GM21737 (cell line): Measurements from ENCODE around the gene PRR5L.
A peak's percentile ranks its signal among the peaks of the same experiment; 100 is the strongest.

Experiments used
- ATAC-seq: cut with Tn5 transposase; IDR thresholded peaks from one replicate; pipeline ENCODE4 v1.9.1; 2021; ENCODE audit warnings: mild to moderate bottlenecking, moderate library complexity; ENCODE audit not compliant: unreplicated experiment

The PRR5L gene

GRCh38 chr11:36356201-36356600 is 60.1 kb downstream of the PRR5L start:
- ATAC-seq: peak; percentile 62

- ATAC-seq: no peak
Measured at GRCh38 chr11:36357831-36358230, 61.7 kb downstream of the PRR5L start.

GRCh38 chr11:36358436-36358835 is 62.3 kb downstream of the PRR5L start:
- ATAC-seq: no peak

GRCh38 chr11:36360318-36360717 is 64.2 kb downstream of the PRR5L start:
- ATAC-seq: no peak

- no peak for ATAC-seq
Measured at GRCh38 chr11:36360826-36361415, 64.8 kb downstream of the PRR5L start.

GRCh38 chr11:36361472-36361871 is 65.4 kb downstream of the PRR5L start:
- no peak for ATAC-seq

- ATAC-seq: no peak
Measured at GRCh38 chr11:36361901-36362391, 65.9 kb downstream of the PRR5L start.

GRCh38 chr11:36362902-36363301 is 66.8 kb downstream of the PRR5L start:
- no peak for ATAC-seq

GRCh38 chr11:36363361-36364268 is 67.5 kb downstream of the PRR5L start:
- no peak for ATAC-seq

- no peak for ATAC-seq
Measured at GRCh38 chr11:36364551-36365325, 68.7 kb downstream of the PRR5L start.

- no peak for ATAC-seq
Measured at GRCh38 chr11:36365907-36366306, 69.8 kb downstream of the PRR5L start.

GRCh38 chr11:36367806-36368680 is 72.0 kb downstream of the PRR5L start:
- ATAC-seq: no peak

GRCh38 chr11:36371181-36371580 is 75.1 kb downstream of the PRR5L start:
- no peak for ATAC-seq

- ATAC-seq: no peak
Measured at GRCh38 chr11:36371590-36371989, 75.5 kb downstream of the PRR5L start.

- ATAC-seq: no peak
Measured at GRCh38 chr11:36372101-36372771, 76.1 kb downstream of the PRR5L start.

- no peak for ATAC-seq
Measured at GRCh38 chr11:36373016-36374010, 77.2 kb downstream of the PRR5L start.

- ATAC-seq: no peak
Measured at GRCh38 chr11:36374726-36375125, 78.6 kb downstream of the PRR5L start.

GRCh38 chr11:36375353-36376008 is 79.4 kb downstream of the PRR5L start:
- ATAC-seq: no peak
